Stimulated activated CD8-positive, alpha-beta memory T cell treated with anti-CD3 and anti-CD28 coated beads, Interleukin-4, amount 100 ng/mL, for 1 hour (primary cell): ENCODE data around the gene EVI2A.

Experiments used
- DNase-seq, 2 donors: peaks; one replicate each; pipeline ENCODE4 v3.0.0-alpha.2; 2020; ENCODE audit warnings: low read depth in 2 of 2, low spot score in 1 of 2

The EVI2A gene

GRCh38 chr17:31273516-31273915 lies 47.9 kb downstream of the EVI2A start:
- no peak for DNase-seq

DNA sequence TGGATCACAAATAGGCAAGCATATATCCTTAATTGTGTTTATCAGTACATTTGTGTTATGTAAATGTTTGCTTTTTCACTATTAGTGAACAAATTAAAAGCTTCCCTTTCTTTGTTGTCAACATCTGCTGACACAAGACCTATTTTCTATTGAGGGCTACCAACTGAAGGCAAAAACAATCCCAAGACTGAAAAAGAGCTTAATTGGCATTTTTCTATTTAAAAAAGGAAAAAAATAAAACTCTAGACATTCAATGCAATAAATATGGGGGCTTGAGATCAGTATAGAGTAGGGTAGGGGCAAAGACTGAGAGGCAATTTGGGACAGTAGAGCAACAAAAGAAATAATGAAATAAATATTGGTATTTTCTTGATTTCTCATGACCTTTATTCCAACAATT lies 48.6 kb downstream of the EVI2A start:
- DNase-seq = no peak

DNA sequence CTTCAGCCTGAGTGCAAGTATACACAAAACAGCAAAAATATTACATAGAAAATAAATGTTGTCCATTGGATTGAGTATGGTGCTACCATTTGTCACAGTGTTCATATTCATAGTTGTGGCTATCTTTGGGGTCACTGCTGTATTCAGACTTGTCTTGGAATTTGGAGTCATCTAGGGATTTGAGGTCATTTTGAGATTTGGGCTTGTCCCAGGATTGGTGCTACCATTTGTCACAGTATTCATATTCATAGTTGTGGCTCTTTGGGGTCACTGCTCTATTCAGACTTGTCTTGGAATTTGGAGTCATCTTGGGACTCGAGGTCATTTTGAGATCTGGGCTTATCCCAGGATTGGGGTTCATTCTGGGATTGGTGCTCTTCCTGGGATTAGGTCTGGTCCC lies 49.2 kb downstream of the EVI2A start:
- DNase-seq = no peak

GRCh38 chr17:31269578-31269983 lies 51.8 kb downstream of the EVI2A start:
- no peak for DNase-seq

- no peak for DNase-seq
These were observed 52.3 kb downstream of the EVI2A start for GRCh38 chr17:31269036-31269577.
